CD4-positive, alpha-beta T cell treated with Interleukin-2 at 100 ng/mL for 4 hours (primary cell): Measurements from ENCODE around the gene RPL3.

ENCODE experiments used
- DNase-seq: peaks from one replicate; pipeline ENCODE4 v3.0.0-alpha.2; 2020; ENCODE audit warnings: low spot score

The RPL3 gene

DNA sequence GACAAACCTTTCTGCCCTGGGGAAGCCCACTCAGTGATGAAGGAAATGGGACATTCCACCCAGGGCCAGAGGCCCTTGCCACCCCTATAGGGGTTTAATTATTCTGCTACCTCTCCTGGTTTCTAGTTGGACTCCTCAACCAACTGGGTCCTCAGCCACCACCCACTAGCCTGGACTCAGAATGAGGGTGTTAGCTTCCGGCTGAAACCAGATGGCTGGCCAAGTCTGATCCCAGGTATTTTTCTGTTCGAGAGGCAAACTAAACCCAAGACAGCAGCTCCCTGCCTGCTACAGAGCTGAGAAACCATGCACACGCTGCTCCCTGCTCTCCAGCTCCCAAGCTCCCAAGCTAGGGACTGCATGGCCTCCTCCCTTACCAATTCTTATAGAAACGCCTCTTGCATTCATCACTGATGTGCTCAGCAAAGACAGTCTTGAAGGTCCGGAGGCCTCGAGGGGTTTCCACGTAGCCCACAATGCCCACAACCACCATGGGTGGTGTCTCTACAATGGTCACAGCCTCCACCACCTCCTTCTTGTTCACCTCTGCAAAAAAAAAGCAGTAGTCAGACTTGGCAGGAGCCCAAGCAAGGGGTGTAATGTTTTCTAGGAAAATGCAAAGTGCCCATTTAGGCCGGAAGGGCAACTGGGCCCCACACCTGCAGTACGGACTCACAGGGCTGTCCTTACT lies 2.2 kb downstream of the RPL3 start:
- peak; percentile 68 for DNase-seq

DNA sequence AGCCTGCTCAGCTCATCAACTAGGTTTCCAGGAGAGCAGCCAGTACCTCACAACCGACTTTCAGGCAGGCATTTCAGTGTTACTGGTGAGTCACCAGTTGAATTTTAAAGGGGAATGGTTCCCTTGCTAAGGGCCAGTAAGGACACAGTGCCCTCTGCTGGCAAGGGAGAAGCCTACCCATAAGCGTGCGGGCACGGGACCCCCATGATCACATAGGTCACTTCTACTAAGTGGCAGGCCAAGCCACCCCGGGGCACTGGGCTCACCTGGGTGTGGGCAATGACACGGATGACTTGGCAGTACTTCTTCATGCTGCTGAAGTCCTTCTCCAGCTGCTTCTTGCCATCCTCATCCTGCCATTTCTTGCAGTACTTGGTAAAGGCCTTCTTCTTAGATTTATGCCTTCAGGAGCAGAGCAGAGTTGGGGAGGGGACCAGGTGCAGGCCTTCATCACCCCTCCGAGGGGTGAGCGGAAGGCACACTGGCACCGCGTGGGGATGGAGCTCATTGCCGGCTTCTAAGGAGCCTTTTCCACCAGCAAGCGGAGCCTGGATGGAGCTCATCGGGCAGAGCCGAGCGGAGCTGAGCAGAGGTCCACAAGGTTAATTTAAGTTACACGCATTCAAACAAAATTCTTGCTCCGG lies 2.9 kb downstream of the RPL3 start:
- DNase-seq, result peak; percentile 87

DNA sequence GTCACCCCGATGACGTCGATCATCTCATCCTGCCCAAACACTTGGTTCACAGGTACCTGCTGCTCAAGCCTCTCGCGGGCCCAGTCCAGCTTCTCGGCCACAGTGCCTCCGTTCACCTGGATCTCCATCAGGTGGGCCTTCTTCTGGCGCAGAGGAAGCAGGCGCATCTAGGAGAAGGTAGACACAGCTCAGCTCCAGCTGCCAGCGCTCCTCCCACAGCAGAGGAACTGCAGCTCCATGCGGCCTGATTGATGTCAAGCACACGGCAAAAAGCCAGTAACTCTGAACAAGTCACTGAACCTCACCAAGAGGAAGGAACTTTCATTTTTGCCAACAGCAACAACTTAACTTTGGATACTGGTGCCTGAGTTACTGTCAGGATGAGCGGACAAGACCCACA lies 4.0 kb downstream of the RPL3 start:
- DNase-seq, result no peak

DNA sequence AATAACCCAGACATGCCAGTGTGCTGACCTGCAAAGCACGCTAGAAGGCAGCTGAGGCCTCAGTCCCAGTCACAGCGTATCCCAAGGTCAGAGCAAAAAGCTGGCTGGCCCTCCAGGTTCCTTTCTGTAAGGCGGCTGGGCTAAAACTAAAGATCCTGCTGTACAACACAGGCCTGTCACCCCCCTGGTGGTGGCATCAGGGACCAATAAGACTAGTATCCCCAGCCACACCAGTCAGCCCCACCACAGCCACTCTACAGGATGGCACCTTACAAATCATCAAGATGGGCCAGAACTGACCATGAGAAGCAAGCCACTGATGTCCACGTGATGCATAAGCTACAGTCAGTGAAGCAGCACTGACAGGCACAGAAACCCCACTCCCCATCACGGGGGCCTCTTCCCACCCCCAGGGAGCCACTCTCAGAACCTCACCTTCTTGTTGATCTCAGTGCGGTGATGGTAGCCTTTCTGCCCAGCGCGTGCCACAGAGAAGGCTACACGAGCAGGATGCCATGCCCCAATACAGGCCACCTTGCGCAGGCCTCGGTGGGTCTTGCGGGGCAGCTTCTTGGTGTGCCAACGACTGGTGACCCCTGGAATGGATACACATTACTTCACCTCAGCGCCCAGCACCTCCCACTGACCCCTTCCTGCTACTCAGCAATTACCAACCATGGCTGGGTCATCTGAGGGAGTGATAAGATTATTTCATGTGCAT lies 5.0 kb downstream of the RPL3 start:
- no peak for DNase-seq

DNA sequence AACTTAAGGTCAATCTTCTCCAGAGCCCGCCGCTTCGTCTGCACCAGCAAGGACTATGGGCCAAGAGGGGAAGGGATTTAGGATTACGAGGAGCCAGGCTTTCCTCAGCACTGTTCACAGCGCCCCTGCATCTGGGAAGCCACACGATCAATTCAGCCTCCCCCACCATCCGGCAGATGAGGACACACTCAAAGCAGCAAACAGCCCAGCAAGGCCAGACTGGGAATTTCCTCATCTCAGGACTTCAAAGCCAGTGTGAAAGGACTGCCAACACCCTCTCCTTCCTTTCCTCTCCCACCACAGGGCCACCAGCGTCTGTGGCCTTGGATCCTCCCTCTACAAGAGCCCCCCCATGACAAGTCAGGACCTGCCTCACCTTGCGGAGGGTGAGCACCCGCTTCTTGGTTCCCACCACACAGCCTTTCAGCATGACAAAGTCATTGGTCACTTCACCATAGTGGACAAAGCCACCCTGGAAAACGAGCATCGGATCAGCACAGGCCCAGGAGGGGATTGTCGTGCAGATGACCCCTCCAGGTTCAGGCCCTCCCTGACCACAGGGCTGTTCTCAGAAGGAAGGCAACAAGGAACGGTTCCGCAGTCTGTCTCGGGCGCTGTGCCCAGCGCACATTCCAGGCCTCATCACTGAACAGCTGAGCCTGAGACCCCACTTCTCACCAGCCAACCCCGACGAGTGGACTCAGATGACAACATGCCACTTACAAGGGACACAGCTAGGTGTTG lies 6.0 kb downstream of the RPL3 start:
- DNase-seq, result no peak

DNA sequence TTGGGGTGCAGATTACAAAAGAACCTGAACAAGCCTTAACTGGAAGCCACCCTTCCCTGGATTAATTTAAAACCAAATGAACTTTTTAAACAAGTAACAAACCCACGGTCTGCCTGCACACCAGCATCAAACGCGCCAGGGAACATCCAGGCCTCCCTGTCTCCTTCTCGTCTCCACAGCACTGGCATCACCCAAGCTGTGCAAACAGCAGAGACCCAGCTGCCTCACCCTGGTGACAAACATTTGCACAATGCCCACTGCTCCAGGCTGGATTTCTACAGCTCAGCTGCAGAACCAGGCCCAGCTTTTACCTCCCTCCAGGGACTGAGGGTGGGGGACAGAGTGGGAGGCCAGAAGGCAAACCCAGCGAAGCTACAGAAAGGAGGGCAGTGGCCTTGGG lies 7.0 kb downstream of the RPL3 start:
- DNase-seq, result no peak

DNA sequence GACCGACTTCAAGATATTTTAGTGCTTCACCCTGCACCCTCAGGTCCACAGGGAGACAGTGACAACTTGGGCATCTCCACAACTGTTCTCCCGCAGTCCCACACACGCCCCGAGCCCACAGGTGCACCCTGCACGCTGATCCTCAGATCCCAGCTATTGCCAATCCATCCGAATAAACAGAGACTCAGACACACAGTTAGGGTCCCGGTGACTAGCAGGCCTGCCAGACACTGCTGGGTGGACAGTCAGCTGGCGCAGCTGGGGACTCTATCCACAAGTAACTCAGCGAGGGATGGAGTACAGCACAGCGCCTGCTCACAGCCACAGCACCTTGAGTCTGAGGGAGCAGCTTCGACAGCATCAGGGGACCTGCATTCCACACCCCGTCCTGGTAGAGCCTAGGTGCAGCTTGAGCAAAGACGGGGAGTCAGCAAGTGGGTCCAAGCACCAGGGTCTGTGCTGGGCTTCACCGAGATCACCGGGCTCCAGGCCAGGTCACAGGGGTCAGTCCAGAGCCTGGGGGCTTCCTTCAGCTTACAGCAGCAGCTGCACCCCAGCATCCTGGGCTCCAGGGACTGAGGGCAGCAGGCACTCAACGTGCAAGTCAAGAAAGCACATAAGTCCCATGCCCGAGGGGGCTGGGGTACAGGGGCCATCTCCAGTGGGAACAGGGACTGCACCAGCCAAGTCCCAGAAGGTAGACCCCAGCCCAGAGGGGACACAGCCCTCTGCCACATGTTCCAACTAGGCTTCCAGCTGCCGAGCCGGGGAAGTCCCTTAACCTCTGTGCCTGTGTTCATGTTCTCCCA lies 7.6 kb downstream of the RPL3 start:
- no peak for DNase-seq

DNA sequence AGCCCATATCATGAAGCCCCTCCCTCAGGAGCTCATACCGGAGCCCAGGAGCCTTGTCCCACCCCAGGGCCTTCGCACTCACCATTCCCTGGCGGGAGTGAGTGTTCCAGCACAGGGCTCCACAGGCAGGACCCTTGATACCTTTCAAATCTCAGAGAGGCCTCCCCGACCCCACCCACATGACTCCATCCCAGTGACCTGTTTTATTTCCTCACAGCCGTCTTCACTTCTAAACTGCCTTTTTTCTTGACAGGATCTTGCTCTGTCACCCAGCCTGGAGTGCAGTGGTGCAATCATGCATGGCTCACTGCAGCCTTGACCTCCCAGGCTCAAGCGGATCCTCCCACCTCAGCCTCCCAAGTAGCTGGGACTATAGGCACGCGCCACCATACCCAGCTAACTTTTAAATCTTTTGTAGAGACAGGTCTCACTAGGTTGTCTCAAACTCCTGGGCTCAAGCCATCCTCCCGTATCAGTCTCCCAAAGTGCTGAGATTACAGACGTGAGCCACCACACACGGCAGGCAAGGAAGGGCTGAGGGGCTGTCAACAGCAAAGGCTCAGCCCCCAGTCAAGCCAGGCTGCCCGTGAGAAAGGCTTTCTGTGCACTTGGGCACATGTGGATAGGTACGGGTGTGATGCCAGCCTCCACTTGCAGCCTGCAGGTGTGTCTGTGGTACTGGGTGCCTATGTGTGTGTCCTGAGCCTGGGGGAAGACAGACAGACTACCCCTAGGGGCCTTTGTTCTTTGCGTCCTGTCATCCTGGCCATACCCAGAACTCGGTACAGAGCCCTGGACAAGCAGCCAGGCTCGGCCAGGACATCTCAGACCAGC lies 9.3 kb downstream of the RPL3 start:
- no peak for DNase-seq

DNA sequence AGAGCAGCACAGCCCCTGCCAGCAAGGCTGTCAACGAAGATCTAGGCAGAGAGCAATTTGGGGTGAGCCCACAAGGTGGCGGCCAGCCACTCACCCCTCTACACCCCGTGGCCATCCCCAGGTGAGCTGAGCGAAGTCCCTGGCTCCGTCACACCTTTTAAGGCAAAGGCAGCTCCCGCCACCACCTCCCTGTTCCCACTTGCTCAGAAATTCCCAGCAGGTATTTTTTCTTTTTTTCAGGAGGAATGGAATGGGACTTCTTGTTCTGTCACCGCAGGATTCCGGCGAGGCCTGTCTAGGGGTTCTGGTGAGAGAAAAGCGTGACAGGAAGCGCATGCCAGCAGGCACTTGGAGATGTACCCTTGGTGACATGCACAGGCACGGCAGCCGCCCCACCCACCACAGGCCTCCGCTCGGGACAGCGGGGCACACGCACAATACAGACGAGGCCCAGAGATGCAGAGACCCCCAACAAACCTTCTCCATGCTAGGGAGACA lies 10.0 kb downstream of the RPL3 start:
- no peak for DNase-seq

DNA sequence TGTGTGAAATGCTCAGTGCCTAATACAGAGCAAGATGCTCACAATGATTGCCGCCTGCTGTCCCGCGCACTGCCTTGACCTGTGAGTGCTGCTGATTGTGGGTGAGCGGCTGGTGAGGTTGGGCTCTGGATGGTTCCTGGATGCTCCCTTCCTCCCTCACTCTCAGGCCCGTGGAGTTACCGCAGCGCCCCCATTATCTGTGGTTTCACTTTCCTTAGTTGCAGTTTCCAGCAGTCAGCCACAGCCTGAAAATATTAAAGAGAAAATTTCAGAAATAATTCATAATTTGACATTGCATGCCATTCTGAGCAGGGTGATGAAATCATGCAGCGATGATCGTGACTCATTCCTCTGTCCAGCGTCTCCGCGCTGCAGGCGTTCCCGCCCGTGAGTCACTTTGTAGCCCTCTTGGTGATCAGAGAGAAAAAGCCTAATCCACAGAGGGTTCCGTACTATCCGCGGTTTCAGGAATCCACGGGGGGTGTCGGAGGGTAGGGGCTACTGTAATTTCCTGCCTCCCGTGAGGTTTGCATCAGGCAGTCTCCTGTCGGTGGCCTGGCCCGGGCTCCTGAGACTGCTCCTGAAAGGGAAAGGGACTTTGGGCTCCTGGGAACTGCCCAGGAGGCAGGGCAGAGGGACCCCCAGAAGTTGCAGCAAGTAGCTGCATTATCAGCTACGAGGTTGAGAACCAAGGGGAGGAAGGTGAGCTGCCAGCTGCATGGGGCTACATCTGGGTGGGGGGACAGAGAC lies 10.6 kb downstream of the RPL3 start:
- DNase-seq, result peak; percentile 45

DNA sequence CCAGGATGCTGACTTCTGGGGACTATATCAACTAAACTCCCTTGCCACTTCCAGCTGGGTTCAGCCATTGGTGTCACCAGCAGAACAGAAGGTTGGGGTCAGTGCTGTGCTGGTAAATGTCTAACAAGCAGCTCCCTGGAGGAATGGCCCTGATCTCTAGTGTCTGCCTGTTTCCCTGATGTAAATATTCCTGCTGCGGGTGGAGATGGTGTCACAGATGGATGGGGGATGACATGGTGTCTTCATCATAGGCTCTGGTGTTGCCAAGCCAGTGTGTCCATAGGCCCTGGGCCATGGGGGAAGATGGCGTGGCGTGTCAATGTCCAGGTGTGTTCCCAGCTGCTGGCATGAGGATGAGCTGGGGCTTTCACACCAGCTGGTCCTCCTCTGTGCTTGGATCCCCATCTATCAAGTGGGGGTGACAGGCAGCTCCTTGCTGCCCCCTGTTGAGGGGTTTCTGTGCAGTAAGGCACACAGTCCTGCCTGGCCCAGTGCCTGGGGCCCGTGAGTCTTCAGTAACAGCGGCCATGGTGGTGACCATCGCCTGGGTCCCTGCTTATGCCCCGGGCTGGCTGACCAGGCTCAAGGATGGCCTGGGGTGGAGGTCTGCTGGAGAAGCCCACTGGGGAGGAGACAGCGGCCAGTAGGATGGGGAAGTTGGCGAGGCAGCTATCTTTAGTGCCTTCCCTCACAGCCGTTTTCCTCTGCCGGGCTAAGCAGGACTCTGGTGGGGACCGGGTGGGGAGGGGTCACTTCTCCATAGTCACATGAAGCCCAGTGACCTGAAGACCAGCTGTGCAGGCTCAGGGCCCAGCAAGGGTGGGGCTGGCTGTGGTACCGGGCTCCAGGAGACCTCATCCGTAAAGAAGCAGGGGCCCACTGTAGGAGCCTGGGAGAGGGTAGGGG lies 12.7 kb downstream of the RPL3 start:
- DNase-seq, result peak; percentile 64

DNA sequence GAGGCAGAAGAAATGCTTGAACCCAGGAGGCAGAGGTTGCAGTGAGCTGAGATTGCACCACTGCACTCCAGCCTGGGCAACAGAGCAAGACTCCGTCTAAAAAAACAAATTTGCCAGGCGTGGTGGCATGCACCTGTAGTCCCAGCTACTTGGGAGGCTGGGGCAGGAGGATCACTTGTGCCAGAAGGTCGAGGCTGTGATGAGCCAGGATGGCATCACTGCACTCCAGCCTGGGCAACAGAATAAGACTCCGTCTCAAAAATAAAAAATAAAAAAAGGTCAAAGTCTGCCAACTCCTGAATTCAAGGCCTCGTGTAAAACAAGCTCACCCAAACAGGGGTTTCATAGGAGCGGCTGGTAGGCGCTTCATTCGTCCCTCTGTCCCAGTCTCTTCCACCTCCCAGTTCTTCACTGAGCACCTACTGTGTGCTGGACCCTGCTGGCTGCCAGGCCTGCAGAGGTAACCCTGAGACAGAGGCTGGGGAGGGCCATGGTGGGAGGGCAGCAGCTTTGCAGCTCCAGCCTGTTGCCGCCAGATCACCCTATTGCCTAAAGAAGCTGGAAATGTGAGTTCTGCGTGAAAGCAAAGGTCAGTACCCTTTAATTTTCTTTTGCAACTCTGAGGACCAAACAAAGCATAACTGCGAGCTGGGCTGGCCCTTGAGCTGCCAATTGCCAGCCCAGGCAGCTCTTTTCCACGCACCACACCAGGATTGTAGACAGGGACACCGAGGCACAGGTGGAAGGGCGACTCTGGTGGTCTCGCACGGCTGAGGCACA lies 15.3 kb downstream of the RPL3 start:
- DNase-seq, result no peak

DNA sequence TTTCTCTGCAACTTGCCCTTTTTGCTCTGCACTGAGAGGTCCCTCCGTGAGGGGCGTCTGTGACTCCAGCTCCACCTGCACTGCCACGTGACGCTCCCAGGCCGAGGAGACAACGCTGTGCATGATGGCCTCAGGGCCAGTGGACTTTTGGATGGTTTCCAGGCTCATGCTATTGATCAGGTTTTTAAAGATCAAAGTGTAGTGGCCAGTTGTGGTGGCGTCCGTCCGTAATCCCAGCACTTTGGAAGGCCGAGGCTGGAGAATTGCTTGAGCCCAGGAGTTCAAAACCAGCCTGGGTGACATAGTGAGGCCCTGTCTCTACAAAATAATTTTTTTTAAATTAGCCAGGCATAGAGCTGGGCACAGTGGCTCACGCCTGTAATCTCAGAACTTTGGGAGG lies 16.1 kb downstream of the RPL3 start:
- DNase-seq, result no peak

DNA sequence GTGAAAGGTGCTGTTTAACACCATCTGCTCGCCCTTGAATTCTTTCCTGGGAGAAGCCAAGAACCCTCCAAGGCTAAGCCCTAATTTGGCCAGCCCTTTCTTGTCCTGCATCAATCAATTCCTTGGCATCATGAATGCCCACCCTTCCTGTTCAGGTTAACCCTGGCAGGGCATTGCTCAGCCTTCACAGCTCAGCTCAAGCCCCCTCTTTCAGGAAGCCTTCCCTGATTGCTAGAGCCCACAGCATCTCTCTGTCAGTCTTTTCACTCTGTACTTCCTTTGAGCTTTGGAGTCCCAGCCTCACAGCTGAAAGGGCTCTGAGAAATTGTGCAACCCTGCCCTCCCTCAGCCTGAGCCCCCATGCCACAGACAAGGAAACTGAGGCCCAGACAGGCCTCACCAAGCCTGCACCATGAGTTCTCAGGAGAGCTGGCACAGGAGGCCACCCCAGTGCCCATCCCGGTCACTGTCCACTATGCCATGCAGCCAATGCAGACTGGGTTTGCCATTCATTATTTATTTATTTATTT lies 16.9 kb downstream of the RPL3 start:
- DNase-seq, result no peak

DNA sequence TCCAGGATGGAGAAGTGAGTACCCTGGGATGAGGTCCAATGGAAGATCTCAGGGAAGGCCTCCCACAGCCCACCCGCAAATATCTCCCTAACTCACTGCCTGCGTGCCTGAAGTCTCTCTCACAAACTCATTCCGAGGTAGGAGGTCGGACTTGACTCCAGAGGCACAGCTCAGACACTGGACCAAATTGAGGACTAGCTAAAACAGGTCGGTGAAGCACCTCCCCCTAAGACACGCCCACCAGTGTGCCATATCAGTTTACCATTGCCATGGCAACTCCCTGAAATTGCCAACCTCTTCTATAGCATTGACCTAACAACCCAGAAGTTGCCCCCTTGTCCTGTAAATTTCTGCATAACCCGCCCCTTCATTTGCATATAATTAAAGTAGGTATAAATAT lies 17.5 kb downstream of the RPL3 start:
- no peak for DNase-seq

DNA sequence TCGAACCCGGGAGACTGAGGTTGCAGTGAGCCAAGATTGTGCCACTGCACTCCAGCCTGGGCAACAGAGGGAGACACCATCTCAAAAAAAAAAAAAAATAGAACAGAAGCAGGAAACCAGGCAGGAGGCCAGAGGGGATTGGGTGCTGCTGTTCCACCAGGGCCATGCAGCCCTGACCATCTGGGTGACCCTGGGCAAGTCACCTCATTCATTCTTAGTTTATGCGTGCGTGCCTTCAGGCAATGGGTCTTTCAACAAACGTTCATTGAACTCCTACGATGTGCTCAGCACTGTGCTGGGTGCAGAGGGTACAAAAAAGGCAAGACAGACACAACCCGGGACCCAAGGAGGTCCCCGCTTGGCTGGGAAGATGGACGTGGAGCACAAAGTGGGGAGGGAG lies 18.3 kb downstream of the RPL3 start:
- no peak for DNase-seq

DNA sequence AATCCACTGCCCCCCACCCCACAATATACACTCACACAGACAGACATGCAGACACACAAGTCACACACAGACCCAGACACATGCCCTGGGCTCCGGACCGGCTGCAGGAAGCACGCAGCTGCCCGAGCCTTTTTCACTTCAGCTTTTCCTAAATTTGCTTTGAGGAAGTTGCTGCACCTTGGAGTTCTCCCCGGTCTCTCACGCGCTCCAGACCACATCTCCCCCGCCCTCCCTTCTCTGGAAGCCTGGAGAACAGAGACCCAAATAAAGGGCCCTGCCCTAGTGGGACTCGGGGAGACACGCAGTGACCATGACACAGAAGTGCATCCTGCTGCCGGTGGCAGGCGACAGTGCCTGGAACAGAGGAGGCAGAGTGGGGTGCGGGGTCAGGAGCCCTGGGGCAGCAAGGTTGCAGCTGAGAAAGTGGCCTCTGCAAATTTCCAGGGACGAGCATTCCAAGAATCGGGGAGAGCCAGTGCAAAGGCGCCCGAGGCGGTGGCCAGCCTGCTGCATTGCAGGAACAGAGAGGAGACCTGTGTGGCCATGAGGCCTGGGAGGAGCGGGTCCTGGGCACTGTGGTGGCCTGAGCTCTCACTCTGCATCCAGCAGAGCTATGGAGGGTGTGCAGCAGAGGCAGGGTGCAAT lies 19.1 kb downstream of the RPL3 start:
- no peak for DNase-seq
